GM13976 (cell line): ENCODE measurements around the gene TMEM86B.
"Not testable (repeated sequence)": the region's sequence is repeated elsewhere in the genome, so short reads cannot be mapped to it uniquely, and the experiment has no call there.

Experiments used
- DNase-seq: peaks from one replicate; pipeline ENCODE4 v3.0.0; 2012; ENCODE audit warnings: low spot score
- CTCF ChIP-seq: IDR thresholded peaks from 2 replicates; pipeline ENCODE4 v1.5.1; 2012; ENCODE audit warnings: borderline replicate concordance, mild to moderate bottlenecking; ENCODE audit not compliant: insufficient read depth; ENCODE audit errors: extremely low read depth, missing control alignments, control extremely low read depth
- in situ Hi-C: fragments of 300-500 bp; cut with MboI; formaldehyde crosslinking; loops from one replicate; pipeline ENCODE4 v1.12.0; 2022; ENCODE audit warnings: low sequenced_read_pairs, mixed read lengths, inconsistent platforms; ENCODE audit not compliant: unreplicated experiment

The TMEM86B gene

DNA sequence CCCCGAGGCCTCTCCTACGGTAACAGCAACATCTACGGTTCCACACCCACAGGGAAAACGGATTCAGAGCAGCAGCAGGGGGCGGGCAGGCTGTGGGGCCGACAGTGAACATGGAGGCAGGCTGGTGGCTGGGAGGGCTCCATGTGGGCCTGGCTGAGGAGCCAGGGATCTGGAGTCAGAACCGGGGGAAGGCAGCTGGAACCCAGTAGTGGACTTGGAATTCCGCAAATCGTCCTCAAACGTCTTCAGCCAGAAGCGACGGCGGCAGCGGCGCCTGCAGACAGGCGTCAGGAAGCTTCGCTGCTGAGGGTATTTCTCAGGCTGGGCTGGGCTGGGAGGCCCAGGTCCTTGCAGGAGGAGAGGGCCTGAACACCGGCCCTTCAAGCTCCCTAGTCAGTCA lies 1.8 kb downstream of the TMEM86B start:
- in situ Hi-C loops: no loop called here
- DNase-seq: no peak
- no peak for TF ChIP-seq CTCF

GRCh38 chr19:55226273-55226672 lies 2.3 kb downstream of the TMEM86B start:
- in situ Hi-C loops: no loop called here
- no peak for DNase-seq
- no peak for TF ChIP-seq CTCF

DNA sequence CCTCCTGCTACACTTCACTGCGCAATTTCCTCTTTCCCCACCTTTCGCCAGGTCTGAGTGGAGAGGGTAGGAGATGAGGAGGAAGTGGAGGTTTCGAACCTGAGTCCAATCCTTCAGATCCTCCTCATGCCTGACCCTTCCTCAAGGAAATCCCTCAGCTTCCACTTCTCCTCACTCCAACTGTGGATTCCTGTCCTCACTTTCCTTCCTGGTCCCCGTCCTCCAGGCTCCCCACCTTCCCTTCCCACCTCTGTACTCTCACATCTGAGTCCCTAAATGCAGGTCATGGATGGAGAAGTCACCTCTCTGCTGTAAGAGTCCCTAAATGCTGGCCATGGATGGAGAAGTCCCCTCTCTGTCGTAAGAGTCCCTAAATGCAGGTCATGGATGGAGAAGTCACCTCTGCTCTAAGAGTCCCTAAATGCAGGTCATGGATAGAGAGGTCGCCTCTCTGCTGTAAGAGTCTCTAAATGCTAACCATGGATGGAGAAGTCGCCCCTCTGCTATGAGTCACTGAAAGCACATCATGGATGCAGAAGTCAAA lies 3.1 kb downstream of the TMEM86B start:
- no peak for DNase-seq
- in situ Hi-C loops: no loop called here
- no peak for TF ChIP-seq CTCF

GRCh38 chr19:55224679-55225414 lies 3.7 kb downstream of the TMEM86B start:
- in situ Hi-C loops, DNase-seq: not testable (repeated sequence)

- in situ Hi-C loops: no loop called here
- no peak for TF ChIP-seq CTCF
- no peak for DNase-seq
Measured at GRCh38 chr19:55224038-55224665, 4.4 kb downstream of the TMEM86B start.

DNA sequence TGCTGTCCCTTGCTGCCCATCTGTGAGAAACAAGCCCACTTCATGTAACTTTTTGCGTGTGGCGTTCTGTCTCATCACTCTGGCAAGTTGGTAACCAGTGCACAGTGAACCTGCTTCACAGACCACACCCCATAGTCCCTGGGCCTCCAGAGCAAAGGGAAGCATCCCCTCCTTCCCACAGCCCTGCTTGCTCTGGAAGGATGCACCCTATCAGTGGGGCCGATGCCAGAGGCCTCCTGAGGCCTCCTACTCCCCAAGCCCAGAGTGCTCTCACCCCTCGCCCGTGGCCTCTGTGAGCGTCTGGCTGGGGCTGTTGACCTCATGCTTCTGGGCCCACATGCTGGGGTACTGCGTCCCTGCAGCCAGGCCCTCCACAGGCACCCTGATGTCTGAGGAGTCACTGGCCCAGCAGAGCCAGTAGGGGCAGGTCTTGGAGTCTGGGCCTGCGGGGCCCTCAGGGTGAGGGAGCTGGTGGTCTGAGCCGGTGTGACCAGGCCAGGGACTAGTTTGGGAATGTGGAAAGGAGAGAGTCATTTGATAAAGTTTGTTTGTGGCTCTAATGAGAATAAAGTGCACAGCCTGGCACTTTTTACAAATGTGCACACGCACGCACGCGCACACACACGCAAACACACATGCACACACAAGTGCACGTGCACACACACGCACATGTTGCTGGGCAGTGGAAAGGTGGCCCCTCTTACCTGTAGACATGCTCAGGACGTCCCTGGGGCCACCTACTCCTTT lies 5.1 kb downstream of the TMEM86B start:
- no peak for TF ChIP-seq CTCF
- no peak for DNase-seq
- in situ Hi-C loops: no loop called here

- no peak for TF ChIP-seq CTCF
- DNase-seq: no peak
- in situ Hi-C loops: no loop called here
Measured at GRCh38 chr19:55220525-55220924, 8.0 kb downstream of the TMEM86B start.
